KMS-11 (cell line): ENCODE measurements around the gene NCR1.
A peak's percentile ranks its signal among the peaks of the same experiment; 100 is the strongest.

Experiments used
- H2AFZ ChIP-seq: fragments of 200-600 bp; sonication (generic); 2 replicates; pipeline ENCODE4 v1.6.1; 2016; ENCODE audit warnings: antibody characterized with exemption, mixed run types, low read depth
- H3K27ac ChIP-seq: fragments of 200-600 bp; sonication (generic); 2 replicates; pipeline ENCODE4 v1.6.1; 2016; ENCODE audit warnings: mild to moderate bottlenecking, mixed run types
- H3K27me3 ChIP-seq: fragments of 200-600 bp; sonication (generic); 2 replicates; pipeline ENCODE4 v1.6.1; 2017; ENCODE audit warnings: mild to moderate bottlenecking, low read depth, mixed run types, moderate library complexity; ENCODE audit not compliant: insufficient read depth
- H3K36me3 ChIP-seq: fragments of 200-600 bp; sonication (generic); 2 replicates; pipeline ENCODE4 v1.6.1; 2017; ENCODE audit warnings: mild to moderate bottlenecking, mixed run types; ENCODE audit not compliant: insufficient read depth
- H3K4me1 ChIP-seq: fragments of 200-600 bp; sonication (generic); 2 replicates; pipeline ENCODE4 v1.6.1; 2016; ENCODE audit warnings: mild to moderate bottlenecking, low read depth, mixed run types; ENCODE audit not compliant: poor library complexity, severe bottlenecking
- H3K4me2 ChIP-seq: fragments of 200-600 bp; sonication (generic); 2 replicates; pipeline ENCODE4 v1.7.0; 2016; ENCODE audit warnings: mild to moderate bottlenecking, mixed run types
- H3K4me3 ChIP-seq: fragments of 200-600 bp; sonication (generic); IDR thresholded peaks from 2 replicates; pipeline ENCODE4 v1.6.1; 2017; ENCODE audit warnings: low read depth, low read length, mixed read lengths; ENCODE audit not compliant: insufficient read depth
- H3K79me2 ChIP-seq: fragments of 200-600 bp; sonication (generic); 2 replicates; pipeline ENCODE4 v1.6.1; 2016; ENCODE audit warnings: low read depth, mixed run types; ENCODE audit not compliant: insufficient read depth
- H3K9ac ChIP-seq: fragments of 200-600 bp; sonication (generic); 2 replicates; pipeline ENCODE4 v1.6.1; 2016; ENCODE audit warnings: mild to moderate bottlenecking, mixed run types
- H4K20me1 ChIP-seq: fragments of 200-600 bp; sonication (generic); 2 replicates; pipeline ENCODE4 v1.6.1; 2016; ENCODE audit warnings: mild to moderate bottlenecking, mixed run types; ENCODE audit not compliant: insufficient read depth
- CTCF ChIP-seq: fragments of 200-600 bp; sonication (generic); conservative IDR thresholded peaks from 2 replicates; pipeline ENCODE4 v1.6.1; 2017; ENCODE audit warnings: low read depth, mild to moderate bottlenecking, antibody characterized with exemption, low read length, moderate library complexity, mixed read lengths

Gene NCR1

GRCh38 chr19:54882758-54883157 is 23.2 kb upstream of the NCR1 start:
- Histone ChIP-seq H2AFZ (peak overlapping the region; percentile 47; the same call in 1 of the 2 replicates), H3K9ac (no peak overlapping the region), H3K79me2 (no peaks in the 10 kb centered on the region), H3K4me1 (peaks cover 5% of the 10 kb centered on the region), H4K20me1 (no peaks in the 10 kb centered on the region), H3K4me2 (peak overlapping the region; percentile 21; the same call in 1 of the 2 replicates), H3K27ac (no peak overlapping the region), H3K4me3 (no peak overlapping the region), H3K27me3 (no peaks in the 10 kb centered on the region; the same call in 1 of the 2 replicates), H3K36me3 (no peaks in the 10 kb centered on the region)
- peak; percentile 34; the same call in 1 of the 2 replicates for TF ChIP-seq CTCF

GRCh38 chr19:54883228-54883627 is 22.7 kb upstream of the NCR1 start:
- TF ChIP-seq CTCF, result no peak
- no peak overlapping the region for H3K9ac ChIP-seq
- peaks cover 5% of the 10 kb centered on the region for H3K4me1 ChIP-seq
- H3K36me3 ChIP-seq, result no peaks in the 10 kb centered on the region
- H3K4me3 ChIP-seq, result no peak overlapping the region
- peak overlapping the region; percentile 21; the same call in 1 of the 2 replicates for H3K4me2 ChIP-seq
- H4K20me1 ChIP-seq, result no peaks in the 10 kb centered on the region
- H3K27ac ChIP-seq, result no peak overlapping the region
- H3K79me2 ChIP-seq, result no peaks in the 10 kb centered on the region
- H2AFZ ChIP-seq, result peak overlapping the region; percentile 47; the same call in 1 of the 2 replicates
- H3K27me3 ChIP-seq, result no peaks in the 10 kb centered on the region; the same call in 1 of the 2 replicates

- Histone ChIP-seq H3K4me1 (peaks cover 1% of the 10 kb centered on the region), H3K4me2 (no peak overlapping the region), H3K27ac (no peak overlapping the region), H3K36me3 (no peaks in the 10 kb centered on the region), H3K4me3 (no peak overlapping the region), H2AFZ (no peak overlapping the region), H3K27me3 (peaks cover 3% of the 10 kb centered on the region; the same call in 1 of the 2 replicates), H4K20me1 (no peaks in the 10 kb centered on the region), H3K79me2 (no peaks in the 10 kb centered on the region), H3K9ac (no peak overlapping the region)
- TF ChIP-seq CTCF, result no peak
These were observed 17.7 kb upstream of the NCR1 start for GRCh38 chr19:54888239-54888638.

GRCh38 chr19:54889566-54889965 is 16.4 kb upstream of the NCR1 start:
- H3K27me3 ChIP-seq, result peaks cover 3% of the 10 kb centered on the region; the same call in 1 of the 2 replicates
- H3K9ac ChIP-seq, result no peak overlapping the region
- H3K4me2 ChIP-seq, result no peak overlapping the region
- no peak overlapping the region for H3K27ac ChIP-seq
- H3K36me3 ChIP-seq, result no peaks in the 10 kb centered on the region
- H4K20me1 ChIP-seq, result no peaks in the 10 kb centered on the region
- no peak for TF ChIP-seq CTCF
- no peak overlapping the region for H3K4me3 ChIP-seq
- H3K79me2 ChIP-seq, result no peaks in the 10 kb centered on the region
- H2AFZ ChIP-seq, result no peak overlapping the region
- no peaks in the 10 kb centered on the region for H3K4me1 ChIP-seq
